ENCODE data around the gene HPCAL1.

- no peak for TF ChIP-seq CTCF (IDR thresholded peaks at IDR 0.05; ENCODE audit: insufficient read depth, low read depth, low read length)
- no peak for TF ChIP-seq EZH2 (IDR thresholded peaks at IDR 0.05; ENCODE audit: insufficient read depth, low read length)
Measured at GRCh38 chr2:10339647-10340592, 37.2 kb downstream of the HPCAL1 start.
